HL-60 (cell line): Measurements from ENCODE around the gene CCDC88C.
A peak's percentile ranks its signal among the peaks of the same experiment; 100 is the strongest.

ENCODE experiments used
- DNase-seq, 2 experiments: peaks; one replicate each; pipeline ENCODE4 v3.0.0-alpha.2; 2010 to 2020; ENCODE audit warnings: low read depth in 1 of 2, low spot score in 1 of 2
- H3K27ac ChIP-seq: fragments of 250-450 bp; sonication (Bioruptor Pico); replicated peaks from 2 replicates; pipeline ENCODE4 v1.5.1; 2020; ENCODE audit warnings: mild to moderate bottlenecking, moderate library complexity
- H3K27me3 ChIP-seq: fragments of 250-450 bp; sonication (Bioruptor Pico); 2 replicates; pipeline ENCODE4 v1.5.1; 2021; ENCODE audit warnings: mild to moderate bottlenecking, moderate library complexity; ENCODE audit not compliant: insufficient read depth, poor library complexity, severe bottlenecking
- H3K4me3 ChIP-seq: replicated peaks from 2 replicates; pipeline ENCODE4 v1.5.1; 2011; ENCODE audit warnings: mild to moderate bottlenecking, control low read depth, low read length; ENCODE audit not compliant: insufficient read depth
- GABPA ChIP-seq: IDR thresholded peaks from 2 replicates; pipeline ENCODE4 v1.6.1; 2012; ENCODE audit warnings: low read depth
- POLR2AphosphoS5 ChIP-seq: IDR thresholded peaks from 2 replicates; pipeline ENCODE4 v1.6.1; 2012; ENCODE audit warnings: low read depth
- SPI1 ChIP-seq: IDR thresholded peaks from 2 replicates; pipeline ENCODE4 v1.6.1; 2012; ENCODE audit warnings: low read depth, mild to moderate bottlenecking, borderline replicate concordance
- TF ChIP-seq, protein P1 (sequence below): IDR thresholded peaks from 2 replicates; pipeline ENCODE4 v1.6.1; 2012; ENCODE audit warnings: low read depth; ENCODE audit not compliant: insufficient replicate concordance
- TF ChIP-seq, protein P2 (sequence below): IDR thresholded peaks from one replicate; pipeline ENCODE4 v1.5.1; 2011; ENCODE audit warnings: low read length, control low read depth, inconsistent platforms; ENCODE audit not compliant: insufficient read depth

CCDC88C gene

DNA sequence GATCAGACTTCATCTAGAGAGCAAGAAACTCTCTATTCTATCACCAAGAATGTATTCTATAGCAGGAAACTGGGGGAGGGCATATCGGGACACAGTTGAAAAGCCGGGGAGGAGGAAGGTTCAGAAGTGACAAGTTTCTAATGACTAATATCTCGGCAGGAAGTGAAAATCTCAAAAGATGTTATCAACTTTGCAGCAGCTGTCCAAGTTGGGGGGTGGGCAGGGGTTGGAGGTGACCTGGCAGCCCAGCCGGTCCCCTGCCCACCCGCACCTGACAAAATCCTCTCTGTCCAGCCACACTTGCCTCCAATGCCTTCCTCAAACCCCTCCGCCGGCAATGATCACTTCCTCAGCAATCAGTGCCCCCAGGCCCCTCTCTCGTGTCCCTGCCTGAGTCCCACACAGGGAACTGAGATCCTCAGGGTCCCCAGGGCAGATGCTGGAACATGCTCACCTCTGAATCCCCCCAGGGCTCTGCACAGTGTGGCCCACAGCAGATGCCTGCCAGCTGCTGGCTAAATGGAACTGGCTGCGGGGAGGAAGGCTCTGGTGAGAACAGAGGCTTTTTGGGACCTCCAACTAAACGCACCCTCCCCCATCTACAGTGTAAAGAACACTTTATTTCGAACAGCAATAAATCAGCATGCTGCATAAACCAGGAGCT lies 43.9 kb downstream of the CCDC88C start:
- DNase-seq: no peak
- no peak for TF ChIP-seq SPI1
- TF ChIP-seq, protein P1, sequence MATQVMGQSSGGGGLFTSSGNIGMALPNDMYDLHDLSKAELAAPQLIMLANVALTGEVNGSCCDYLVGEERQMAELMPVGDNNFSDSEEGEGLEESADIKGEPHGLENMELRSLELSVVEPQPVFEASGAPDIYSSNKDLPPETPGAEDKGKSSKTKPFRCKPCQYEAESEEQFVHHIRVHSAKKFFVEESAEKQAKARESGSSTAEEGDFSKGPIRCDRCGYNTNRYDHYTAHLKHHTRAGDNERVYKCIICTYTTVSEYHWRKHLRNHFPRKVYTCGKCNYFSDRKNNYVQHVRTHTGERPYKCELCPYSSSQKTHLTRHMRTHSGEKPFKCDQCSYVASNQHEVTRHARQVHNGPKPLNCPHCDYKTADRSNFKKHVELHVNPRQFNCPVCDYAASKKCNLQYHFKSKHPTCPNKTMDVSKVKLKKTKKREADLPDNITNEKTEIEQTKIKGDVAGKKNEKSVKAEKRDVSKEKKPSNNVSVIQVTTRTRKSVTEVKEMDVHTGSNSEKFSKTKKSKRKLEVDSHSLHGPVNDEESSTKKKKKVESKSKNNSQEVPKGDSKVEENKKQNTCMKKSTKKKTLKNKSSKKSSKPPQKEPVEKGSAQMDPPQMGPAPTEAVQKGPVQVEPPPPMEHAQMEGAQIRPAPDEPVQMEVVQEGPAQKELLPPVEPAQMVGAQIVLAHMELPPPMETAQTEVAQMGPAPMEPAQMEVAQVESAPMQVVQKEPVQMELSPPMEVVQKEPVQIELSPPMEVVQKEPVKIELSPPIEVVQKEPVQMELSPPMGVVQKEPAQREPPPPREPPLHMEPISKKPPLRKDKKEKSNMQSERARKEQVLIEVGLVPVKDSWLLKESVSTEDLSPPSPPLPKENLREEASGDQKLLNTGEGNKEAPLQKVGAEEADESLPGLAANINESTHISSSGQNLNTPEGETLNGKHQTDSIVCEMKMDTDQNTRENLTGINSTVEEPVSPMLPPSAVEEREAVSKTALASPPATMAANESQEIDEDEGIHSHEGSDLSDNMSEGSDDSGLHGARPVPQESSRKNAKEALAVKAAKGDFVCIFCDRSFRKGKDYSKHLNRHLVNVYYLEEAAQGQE: no peak
- TF ChIP-seq, protein P2, sequence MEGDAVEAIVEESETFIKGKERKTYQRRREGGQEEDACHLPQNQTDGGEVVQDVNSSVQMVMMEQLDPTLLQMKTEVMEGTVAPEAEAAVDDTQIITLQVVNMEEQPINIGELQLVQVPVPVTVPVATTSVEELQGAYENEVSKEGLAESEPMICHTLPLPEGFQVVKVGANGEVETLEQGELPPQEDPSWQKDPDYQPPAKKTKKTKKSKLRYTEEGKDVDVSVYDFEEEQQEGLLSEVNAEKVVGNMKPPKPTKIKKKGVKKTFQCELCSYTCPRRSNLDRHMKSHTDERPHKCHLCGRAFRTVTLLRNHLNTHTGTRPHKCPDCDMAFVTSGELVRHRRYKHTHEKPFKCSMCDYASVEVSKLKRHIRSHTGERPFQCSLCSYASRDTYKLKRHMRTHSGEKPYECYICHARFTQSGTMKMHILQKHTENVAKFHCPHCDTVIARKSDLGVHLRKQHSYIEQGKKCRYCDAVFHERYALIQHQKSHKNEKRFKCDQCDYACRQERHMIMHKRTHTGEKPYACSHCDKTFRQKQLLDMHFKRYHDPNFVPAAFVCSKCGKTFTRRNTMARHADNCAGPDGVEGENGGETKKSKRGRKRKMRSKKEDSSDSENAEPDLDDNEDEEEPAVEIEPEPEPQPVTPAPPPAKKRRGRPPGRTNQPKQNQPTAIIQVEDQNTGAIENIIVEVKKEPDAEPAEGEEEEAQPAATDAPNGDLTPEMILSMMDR: no peak
- Histone ChIP-seq H3K27ac (0 out of 2 replicates have a peak overlapping the region, but pooled peaks have one; percentile 5), H3K4me3 (no peak overlapping the region), H3K27me3 (no peaks in the 10 kb centered on the region)

DNA sequence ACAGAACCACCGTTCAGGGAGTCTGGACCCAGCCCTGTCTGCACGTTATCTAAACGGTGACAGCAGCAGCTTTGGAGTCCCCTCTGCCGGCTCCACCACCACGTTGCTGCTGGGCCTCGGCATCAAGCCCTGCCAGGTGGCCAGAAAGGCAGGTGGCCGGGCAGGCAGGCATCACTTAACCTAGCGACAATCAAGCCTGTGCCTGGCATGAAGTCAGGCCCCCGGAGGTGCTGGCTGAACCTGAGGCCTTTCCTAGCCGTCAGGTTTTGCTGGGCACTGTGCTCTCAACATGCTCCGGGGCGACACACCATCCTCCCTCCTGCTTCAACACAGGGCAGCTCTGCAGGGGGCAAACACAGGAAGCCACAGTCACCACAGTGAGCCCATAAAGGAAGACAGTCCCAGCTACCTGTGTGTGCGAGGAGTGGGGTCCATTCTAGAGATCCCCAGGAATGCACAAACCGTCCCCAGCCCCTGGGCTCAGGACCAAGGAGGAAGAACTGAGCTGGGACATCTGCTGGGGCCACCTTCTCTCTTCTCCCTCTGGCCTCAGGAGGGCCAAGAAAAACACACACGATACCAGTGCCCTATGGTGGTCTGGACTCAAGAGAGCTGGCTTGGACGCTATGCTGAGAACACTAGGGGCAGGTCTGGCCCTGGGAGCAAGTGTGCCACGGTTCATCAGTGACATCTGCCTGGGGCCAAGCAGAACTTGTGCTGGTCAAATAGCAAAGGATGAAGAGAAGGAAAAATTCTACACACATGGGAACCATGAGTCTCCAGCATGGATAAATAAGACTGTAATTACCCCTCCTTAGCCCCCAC lies 44.7 kb downstream of the CCDC88C start:
- H3K27me3 ChIP-seq: no peaks in the 10 kb centered on the region
- H3K4me3 ChIP-seq: no peak overlapping the region
- no peak for TF ChIP-seq POLR2AphosphoS5
- TF ChIP-seq, protein P1: no peak
- no peak for TF ChIP-seq GABPA
- TF ChIP-seq SPI1: no peak
- TF ChIP-seq, protein P2: no peak
- 0 out of 2 replicates have a peak overlapping the region, but pooled peaks have one; percentile 5 for H3K27ac ChIP-seq
- no peak for DNase-seq

DNA sequence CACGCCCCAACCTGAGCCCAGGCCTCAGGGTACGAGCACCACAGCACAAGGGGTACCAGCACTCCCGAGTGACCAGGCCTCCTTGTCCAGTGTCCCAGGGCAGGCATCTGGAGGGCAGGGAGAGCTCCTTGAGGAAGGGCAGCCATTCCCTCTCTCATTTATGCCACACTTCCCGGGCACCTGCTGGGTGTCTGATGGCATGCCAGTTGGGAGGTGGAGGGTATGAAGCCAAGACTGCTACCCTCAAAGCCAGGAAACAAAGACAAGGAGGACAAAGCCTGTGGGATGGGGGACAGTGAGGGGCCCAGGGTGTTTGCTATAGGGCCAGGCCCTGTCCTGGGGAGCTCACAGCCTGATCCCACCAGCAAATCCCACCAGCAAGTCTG lies 45.6 kb downstream of the CCDC88C start:
- TF ChIP-seq GABPA: no peak
- no peak for TF ChIP-seq SPI1
- TF ChIP-seq, protein P2: no peak
- TF ChIP-seq, protein P1: no peak
- no peak for TF ChIP-seq POLR2AphosphoS5
- H3K4me3 ChIP-seq: no peak overlapping the region
- no peak overlapping the region for H3K27ac ChIP-seq
- DNase-seq: no peak
- H3K27me3 ChIP-seq: no peaks in the 10 kb centered on the region
